Smooth muscle cell (in vitro differentiated cells): ENCODE data around the gene AGPS. TPM values are rescaled to one million over a fixed set of nuclear protein-coding genes. Genes with fewer than 3 reads are reported as not detected.

Experiments used
- DNase-seq: peaks from one replicate; lab custom pipeline; 2025; ENCODE audit not compliant: unreplicated experiment; lab: John Stamatoyannopoulos, UW
- H2AFZ ChIP-seq: fragments of 200-600 bp; sonication (generic); 2 replicates; pipeline ENCODE4 v1.6.0; 2016; ENCODE audit warnings: antibody characterized with exemption, low read depth, mild to moderate bottlenecking
- H3F3A ChIP-seq: fragments of 200-600 bp; sonication (generic); 2 replicates; pipeline ENCODE4 v1.6.0; 2017; ENCODE audit warnings: antibody characterized with exemption, low read depth
- H3K27ac ChIP-seq: fragments of 200-600 bp; sonication (generic); 2 replicates; pipeline ENCODE4 v1.5.1; 2016; ENCODE audit warnings: low read depth, mild to moderate bottlenecking
- H3K27me3 ChIP-seq: fragments of 200-600 bp; sonication (generic); 2 replicates; pipeline ENCODE4 v1.6.1; 2016; ENCODE audit warnings: low read depth, mild to moderate bottlenecking
- H3K36me3 ChIP-seq: fragments of 200-600 bp; sonication (generic); 2 replicates; pipeline ENCODE4 v1.5.1; 2016; ENCODE audit warnings: low read depth
- H3K4me1 ChIP-seq: fragments of 200-600 bp; sonication (generic); 2 replicates; pipeline ENCODE4 v1.5.1; 2016; ENCODE audit warnings: low read depth
- H3K4me2 ChIP-seq: fragments of 200-600 bp; sonication (generic); 2 replicates; pipeline ENCODE4 v1.6.0; 2016; ENCODE audit warnings: mild to moderate bottlenecking
- H3K4me3 ChIP-seq: fragments of 200-600 bp; sonication (generic); 2 replicates; pipeline ENCODE4 v1.5.1; 2016; ENCODE audit warnings: mild to moderate bottlenecking
- H3K79me2 ChIP-seq: fragments of 200-600 bp; sonication (generic); 2 replicates; pipeline ENCODE4 v1.6.0; 2016; ENCODE audit warnings: low read depth, mild to moderate bottlenecking
- H3K9ac ChIP-seq: fragments of 200-600 bp; sonication (generic); 2 replicates; pipeline ENCODE4 v1.6.0; 2016; ENCODE audit warnings: low read depth
- H3K9me3 ChIP-seq: fragments of 200-600 bp; sonication (generic); replicated peaks from 2 replicates; pipeline ENCODE4 v1.5.1; 2016; ENCODE audit warnings: low read depth
- H4K20me1 ChIP-seq: fragments of 200-600 bp; sonication (generic); 2 replicates; pipeline ENCODE4 v1.6.0; 2016; ENCODE audit warnings: low read depth
- WGBS: methylation state at CpG from one replicate; pipeline ENCODE4 v1.1.7; 2016; ENCODE audit warnings: low lambda C conversion rate; 5-methylcytosine and 5-hydroxymethylcytosine counted together
- polyA plus RNA-seq: library from polyadenylated mRNA; unstranded; fragments of >200 nt; fragmentation: Nextera tagmentation; extraction: Ambion mirVana; gene quantifications from 2 replicates; pipeline ENCODE4 v1.2.1, GENCODE V29; 2016
- total RNA-seq: library from RNA; depleted of rRNA; stranded (reverse); fragments of >200 nt; gene quantifications from 2 replicates; pipeline ENCODE4 v1.2.3, GENCODE V29; 2014
- TF ChIP-seq, protein P1 (sequence below): fragments of 200-600 bp; sonication (generic); IDR thresholded peaks from 2 replicates; pipeline ENCODE4 v1.5.1; 2017; ENCODE audit warnings: borderline replicate concordance, mild to moderate bottlenecking, antibody characterized with exemption; ENCODE audit not compliant: insufficient read depth, poor library complexity, severe bottlenecking

Gene AGPS
- total and polyA plus RNA-seq, 2 experiments from 2014 or later, result 19.5 to 41.4 TPM

DNA sequence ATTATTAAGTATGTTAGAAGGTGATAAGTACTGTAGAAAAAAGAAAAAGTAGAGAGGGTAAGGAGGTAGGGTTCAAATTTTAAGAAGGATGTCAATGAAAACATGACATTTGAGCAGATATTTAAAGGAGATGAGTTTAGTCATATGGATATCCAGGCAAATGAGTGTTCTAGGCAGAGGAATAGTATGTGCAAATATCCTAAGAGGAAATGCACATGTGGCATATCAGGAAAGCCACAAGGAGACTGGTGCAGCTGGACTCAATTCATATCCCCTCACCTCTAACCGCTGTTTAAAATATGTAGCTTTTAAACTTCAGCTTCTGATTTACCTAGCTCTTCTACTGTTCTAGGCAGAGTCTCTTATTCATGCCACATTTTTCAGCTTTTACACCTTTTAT is 9.5 kb downstream of the AGPS start:
- H3K79me2 ChIP-seq, result peaks cover 86% of the 10 kb centered on the region

GRCh38 chr2:177403838-177404237 is 11.3 kb downstream of the AGPS start:
- Histone ChIP-seq H3K27ac (no peak overlapping the region), H3K9me3 (no peaks in the 10 kb centered on the region), H3K79me2 (peaks cover 100% of the 10 kb centered on the region), H3K4me2 (no peak overlapping the region), H3K4me3 (no peak overlapping the region), H3K27me3 (no peaks in the 10 kb centered on the region), H3K9ac (no peak overlapping the region), H2AFZ (no peak overlapping the region), H3K36me3 (no peaks in the 10 kb centered on the region), H3K4me1 (peaks cover 2% of the 10 kb centered on the region), H3F3A (no peaks in the 10 kb centered on the region), H4K20me1 (peaks cover 83% of the 10 kb centered on the region)
- 94% methylated on average over 6 of the region's 6 CpGs for WGBS
- TF ChIP-seq, protein P1, sequence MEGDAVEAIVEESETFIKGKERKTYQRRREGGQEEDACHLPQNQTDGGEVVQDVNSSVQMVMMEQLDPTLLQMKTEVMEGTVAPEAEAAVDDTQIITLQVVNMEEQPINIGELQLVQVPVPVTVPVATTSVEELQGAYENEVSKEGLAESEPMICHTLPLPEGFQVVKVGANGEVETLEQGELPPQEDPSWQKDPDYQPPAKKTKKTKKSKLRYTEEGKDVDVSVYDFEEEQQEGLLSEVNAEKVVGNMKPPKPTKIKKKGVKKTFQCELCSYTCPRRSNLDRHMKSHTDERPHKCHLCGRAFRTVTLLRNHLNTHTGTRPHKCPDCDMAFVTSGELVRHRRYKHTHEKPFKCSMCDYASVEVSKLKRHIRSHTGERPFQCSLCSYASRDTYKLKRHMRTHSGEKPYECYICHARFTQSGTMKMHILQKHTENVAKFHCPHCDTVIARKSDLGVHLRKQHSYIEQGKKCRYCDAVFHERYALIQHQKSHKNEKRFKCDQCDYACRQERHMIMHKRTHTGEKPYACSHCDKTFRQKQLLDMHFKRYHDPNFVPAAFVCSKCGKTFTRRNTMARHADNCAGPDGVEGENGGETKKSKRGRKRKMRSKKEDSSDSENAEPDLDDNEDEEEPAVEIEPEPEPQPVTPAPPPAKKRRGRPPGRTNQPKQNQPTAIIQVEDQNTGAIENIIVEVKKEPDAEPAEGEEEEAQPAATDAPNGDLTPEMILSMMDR, result no peak
- DNase-seq, result no peak

More for the DNA sequence above, 9.5 kb downstream of the AGPS start:
- H4K20me1 ChIP-seq, result peaks cover 77% of the 10 kb centered on the region
- H3K9me3 ChIP-seq, result no peaks in the 10 kb centered on the region
- H3K9ac ChIP-seq, result no peak overlapping the region
- WGBS, result 95% methylated on average over 1 of the region's 1 CpG
- H2AFZ ChIP-seq, result no peak overlapping the region
- H3K27ac ChIP-seq, result no peak overlapping the region
- peaks cover 11% of the 10 kb centered on the region for H3K4me1 ChIP-seq
- TF ChIP-seq, protein P1, result no peak
- no peaks in the 10 kb centered on the region for H3K27me3 ChIP-seq
- no peak overlapping the region for H3K4me3 ChIP-seq
- DNase-seq, result no peak
- H3F3A ChIP-seq, result peaks cover 10% of the 10 kb centered on the region
- H3K4me2 ChIP-seq, result no peak overlapping the region
- no peaks in the 10 kb centered on the region for H3K36me3 ChIP-seq

DNA sequence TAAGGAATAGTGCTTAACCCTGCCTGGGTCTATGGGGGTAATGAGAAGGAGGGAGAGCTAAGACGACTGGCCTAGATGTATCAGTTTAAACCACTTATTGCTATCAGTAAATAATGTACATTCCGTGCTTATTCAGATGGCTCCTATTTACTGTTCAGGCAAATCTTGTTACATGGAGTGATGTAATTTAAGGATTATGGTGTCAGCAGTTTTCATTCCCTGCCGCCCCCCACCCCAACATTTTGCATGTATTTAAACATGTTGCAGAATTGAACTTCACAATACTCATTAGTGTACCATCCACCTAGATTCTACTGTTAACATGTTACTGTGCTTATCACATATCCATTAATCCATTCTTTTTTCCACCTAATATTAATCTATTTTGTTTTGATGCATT is 11.7 kb downstream of the AGPS start:
- H3K9ac ChIP-seq, result no peak overlapping the region
- H3K27ac ChIP-seq, result no peak overlapping the region
- H3K4me2 ChIP-seq, result no peak overlapping the region
- no peaks in the 10 kb centered on the region for H3K4me1 ChIP-seq
- H3K27me3 ChIP-seq, result no peaks in the 10 kb centered on the region
- no peak for DNase-seq
- no peaks in the 10 kb centered on the region for H3K36me3 ChIP-seq
- no peaks in the 10 kb centered on the region for H3K9me3 ChIP-seq
- TF ChIP-seq, protein P1, result no peak
- no peaks in the 10 kb centered on the region for H3F3A ChIP-seq
- 83% methylated on average over 3 of the region's 3 CpGs for WGBS
- no peak overlapping the region for H3K4me3 ChIP-seq
- no peak overlapping the region for H2AFZ ChIP-seq
- H4K20me1 ChIP-seq, result peaks cover 87% of the 10 kb centered on the region
- peaks cover 100% of the 10 kb centered on the region for H3K79me2 ChIP-seq

GRCh38 chr2:177405029-177405692 is 12.6 kb downstream of the AGPS start:
- Histone ChIP-seq H3K9ac (no peak overlapping the region), H3K4me1 (no peaks in the 10 kb centered on the region), H4K20me1 (peaks cover 82% of the 10 kb centered on the region), H3K27ac (no peak overlapping the region), H3K9me3 (no peaks in the 10 kb centered on the region), H3K4me3 (no peak overlapping the region), H3K4me2 (no peak overlapping the region), H3K36me3 (no peaks in the 10 kb centered on the region), H3K27me3 (no peaks in the 10 kb centered on the region), H2AFZ (no peak overlapping the region), H3F3A (no peaks in the 10 kb centered on the region), H3K79me2 (peaks cover 100% of the 10 kb centered on the region)
- TF ChIP-seq, protein P1, result no peak
- 94% methylated on average over 2 of the region's 2 CpGs for WGBS
- DNase-seq, result no peak
